H9 (cell line): Measurements from ENCODE around the gene PPAN. TPM values are rescaled to one million over a fixed set of nuclear protein-coding genes. Genes with fewer than 3 reads are reported as not detected.
A peak's percentile ranks its signal among the peaks of the same experiment; 100 is the strongest.

Experiments
- DNase-seq: peaks from one replicate; pipeline ENCODE4 v3.0.0-alpha.2; 2017
- H2AFZ ChIP-seq: one replicate; pipeline ENCODE4 v1.6.1; 2013; ENCODE audit warnings: mild to moderate bottlenecking, low read length, control low read depth, moderate library complexity
- H2AK5ac ChIP-seq: 2 replicates; pipeline ENCODE4 v1.6.1; 2013; ENCODE audit warnings: low read length, control low read depth, mixed read lengths; ENCODE audit not compliant: insufficient read length
- H2BK120ac ChIP-seq: one replicate; pipeline ENCODE4 v1.6.1; 2013; ENCODE audit warnings: low read depth, mild to moderate bottlenecking, low read length, control low read depth, inconsistent platforms; ENCODE audit not compliant: poor library complexity, severe bottlenecking
- H2BK12ac ChIP-seq: 2 replicates; pipeline ENCODE4 v1.6.1; 2013; ENCODE audit warnings: low read length, control low read depth, mixed read lengths, low read depth; ENCODE audit not compliant: insufficient read length
- H2BK15ac ChIP-seq: 2 replicates; pipeline ENCODE4 v1.6.1; 2013; ENCODE audit warnings: low read depth, low read length, control low read depth
- H2BK20ac ChIP-seq: one replicate; pipeline ENCODE4 v1.6.1; 2013; ENCODE audit warnings: low read depth, mild to moderate bottlenecking, low read length, control low read depth, inconsistent platforms; ENCODE audit not compliant: poor library complexity, severe bottlenecking
- H2BK5ac ChIP-seq: 2 replicates; pipeline ENCODE4 v1.6.1; 2013; ENCODE audit warnings: low read length, control low read depth, mixed read lengths; ENCODE audit not compliant: insufficient read length
- H3K14ac ChIP-seq: 2 replicates; pipeline ENCODE4 v1.6.1; 2013; ENCODE audit warnings: low read length, control low read depth; ENCODE audit not compliant: insufficient read depth
- H3K18ac ChIP-seq: 2 replicates; pipeline ENCODE4 v1.6.1; 2013; ENCODE audit warnings: low read depth, mild to moderate bottlenecking, mixed read lengths, low read length, control low read depth; ENCODE audit not compliant: insufficient read length
- H3K23ac ChIP-seq: 2 replicates; pipeline ENCODE4 v1.6.1; 2013; ENCODE audit warnings: low read length, control low read depth, mixed read lengths, low read depth; ENCODE audit not compliant: insufficient read length
- H3K23me2 ChIP-seq: 2 replicates; pipeline ENCODE4 v1.6.1; 2013; ENCODE audit warnings: low read depth, mild to moderate bottlenecking, mixed read lengths, low read length, control low read depth; ENCODE audit not compliant: insufficient read length, poor library complexity, severe bottlenecking
- H3K27ac ChIP-seq: 2 replicates; pipeline ENCODE4 v1.5.1; 2013; ENCODE audit warnings: low read length, control low read depth, mixed read lengths, low read depth; ENCODE audit not compliant: insufficient read length
- H3K27me3 ChIP-seq: 2 replicates; pipeline ENCODE4 v1.6.1; 2013; ENCODE audit warnings: low read length, control low read depth, inconsistent platforms; ENCODE audit not compliant: insufficient read depth
- H3K4ac ChIP-seq: 2 replicates; pipeline ENCODE4 v1.6.1; 2013; ENCODE audit warnings: low read depth, mild to moderate bottlenecking, control low read depth, inconsistent platforms, low read length, moderate library complexity
- H3K4me1 ChIP-seq: 2 replicates; pipeline ENCODE4 v1.6.1; 2013; ENCODE audit warnings: low read length, control low read depth, inconsistent platforms; ENCODE audit not compliant: insufficient read depth
- H3K4me2 ChIP-seq: 2 replicates; pipeline ENCODE4 v1.6.1; 2013; ENCODE audit warnings: low read length, control low read depth, mixed read lengths; ENCODE audit not compliant: insufficient read length, insufficient read depth
- H3K56ac ChIP-seq: 2 replicates; pipeline ENCODE4 v1.6.1; 2013; ENCODE audit warnings: low read depth, mild to moderate bottlenecking, mixed read lengths, low read length, control low read depth; ENCODE audit not compliant: insufficient read length
- H3K79me1 ChIP-seq: 2 replicates; pipeline ENCODE4 v1.6.1; 2013; ENCODE audit warnings: low read depth, mild to moderate bottlenecking, moderate library complexity, low read length, control low read depth, inconsistent platforms; ENCODE audit not compliant: insufficient read depth, poor library complexity, severe bottlenecking
- H3K79me2 ChIP-seq: 2 replicates; pipeline ENCODE4 v1.6.1; 2013; ENCODE audit warnings: low read length, control low read depth, inconsistent platforms; ENCODE audit not compliant: insufficient read depth
- H3K9ac ChIP-seq: 2 replicates; pipeline ENCODE4 v1.6.1; 2013; ENCODE audit warnings: low read length, control low read depth, mixed read lengths; ENCODE audit not compliant: insufficient read length; ENCODE audit errors: extremely low read depth
- H3K9me3 ChIP-seq: one replicate; pipeline ENCODE4 v1.6.1; 2013; ENCODE audit warnings: low read depth, low read length, inconsistent platforms; ENCODE audit not compliant: control insufficient read depth
- H3T11ph ChIP-seq: one replicate; pipeline ENCODE4 v1.6.1; 2013; ENCODE audit warnings: mild to moderate bottlenecking, low read length, control low read depth, inconsistent platforms
- H4K20me1 ChIP-seq: one replicate; pipeline ENCODE4 v1.6.1; 2013; ENCODE audit not compliant: control insufficient read depth, insufficient read length, insufficient read depth
- H4K5ac ChIP-seq: 2 replicates; pipeline ENCODE4 v1.6.1; 2013; ENCODE audit warnings: low read depth, mild to moderate bottlenecking, mixed read lengths, low read length, control low read depth; ENCODE audit not compliant: insufficient read length
- H4K8ac ChIP-seq: replicated peaks from 2 replicates; pipeline ENCODE4 v1.6.1; 2013; ENCODE audit warnings: low read length, control low read depth, mixed read lengths, low read depth; ENCODE audit not compliant: insufficient read length
- H4K91ac ChIP-seq: 2 replicates; pipeline ENCODE4 v1.6.1; 2013; ENCODE audit warnings: low read depth, mild to moderate bottlenecking, moderate library complexity, mixed read lengths, low read length, control low read depth; ENCODE audit not compliant: insufficient read length
- H3K27ac Mint-ChIP-seq, 3 experiments: 2 replicates in 2 of 3; 3 replicates in 1 of 3; pipeline ENCODE4 v1.8.0; 2020 to 2021; ENCODE audit warnings: mixed read lengths in 3 of 3, mild to moderate bottlenecking in 1 of 3, moderate library complexity in 1 of 3
- H3K27me3 Mint-ChIP-seq: 2 replicates; pipeline ENCODE4 v1.8.0; 2021; ENCODE audit warnings: low read depth, mild to moderate bottlenecking, moderate library complexity, mixed read lengths
- H3K36me3 Mint-ChIP-seq, 3 experiments: 2 replicates in 2 of 3; 3 replicates in 1 of 3; pipeline ENCODE4 v1.8.0; 2020 to 2021; ENCODE audit warnings: low read depth in 3 of 3, mixed read lengths in 3 of 3; ENCODE audit not compliant: insufficient read depth in 1 of 3
- H3K4me1 Mint-ChIP-seq, 2 experiments: 2 replicates each; pipeline ENCODE4 v1.8.0; 2020; ENCODE audit warnings: mixed read lengths in 2 of 2
- H3K4me3 Mint-ChIP-seq, 2 experiments: 2 replicates in 1 of 2; 3 replicates in 1 of 2; pipeline ENCODE4 v1.8.0; 2020 to 2021; ENCODE audit warnings: mild to moderate bottlenecking in 2 of 2, mixed read lengths in 2 of 2, moderate library complexity in 1 of 2
- H3K9me3 Mint-ChIP-seq, 2 experiments: 2 replicates in 1 of 2; 3 replicates in 1 of 2; pipeline ENCODE4 v1.8.0; 2020; ENCODE audit warnings: mild to moderate bottlenecking in 2 of 2, mixed read lengths in 2 of 2, moderate library complexity in 1 of 2
- CTCF ChIP-seq: fragments of 200-600 bp; sonication (generic); conservative IDR thresholded peaks from 3 replicates; pipeline ENCODE4 v1.8.0; 2021; ENCODE audit warnings: antibody characterized with exemption, mild to moderate bottlenecking
- WGBS: extraction: QIAGEN DNeasy Blood & Tissue Kit; methylation state at CpG from one replicate; pipeline ENCODE4 v1.1.7; 2013; ENCODE audit warnings: missing lambda C conversion rate, low lambda C conversion rate, mixed read lengths; ENCODE audit not compliant: insufficient read length; ENCODE audit errors: extremely low coverage; 5-methylcytosine and 5-hydroxymethylcytosine counted together
- total RNA-seq: library from RNA; stranded (reverse); gene quantifications from 2 replicates; pipeline ENCODE4 v1.2.1, GENCODE V29; 2021

The PPAN gene
- total RNA-seq, 1 experiment from 2014 or later = 157 TPM

GRCh38 chr19:10116085-10116865 lies 10.1 kb downstream of the PPAN start:
- peaks cover 6% of the 10 kb centered on the region for H3K23me2 ChIP-seq
- no peak overlapping the region for H2BK15ac ChIP-seq
- no peak overlapping the region for H4K5ac ChIP-seq
- H3K9me3 ChIP-seq = no peaks in the 10 kb centered on the region
- no peak overlapping the region for H3K18ac ChIP-seq
- no peak for TF ChIP-seq CTCF
- peak overlapping the region in 1 of 3 experiments; percentile 57; a peak in 1 of 7 replicates for H3K27ac Mint-ChIP-seq
- no peaks in the 10 kb centered on the region; the same call in 1 of the 2 replicates for H3K27me3 Mint-ChIP-seq
- no peak overlapping the region for H2BK5ac ChIP-seq
- H3K4me1 Mint-ChIP-seq = peaks cover 6 to 10% of the 10 kb centered on the region in 2 experiments
- no peak overlapping the region for H2AFZ ChIP-seq
- H3K27me3 ChIP-seq = no peaks in the 10 kb centered on the region
- no peak overlapping the region for H2BK120ac ChIP-seq
- H3K9me3 Mint-ChIP-seq = no peaks in the 10 kb centered on the region; a peak in 1 of 5 replicates
- H2BK12ac ChIP-seq = no peak overlapping the region
- no peak overlapping the region for H2AK5ac ChIP-seq
- no peak overlapping the region for H3K27ac ChIP-seq
- H3K23ac ChIP-seq = no peak overlapping the region
- no peak for DNase-seq
- no peak overlapping the region for H3K4ac ChIP-seq
- no peak overlapping the region for H4K8ac ChIP-seq
- no CpG with 5 or more reads among the region's 35 CpGs for WGBS
- H3K4me2 ChIP-seq = no peak overlapping the region
- no peaks in the 10 kb centered on the region for H3K79me1 ChIP-seq
- no peak overlapping the region for H3K9ac ChIP-seq
- H4K91ac ChIP-seq = no peak overlapping the region
- H4K20me1 ChIP-seq = no peaks in the 10 kb centered on the region
- H3K4me3 Mint-ChIP-seq = peak overlapping the region in 1 of 2 experiments; percentile 23; a peak in 1 of 5 replicates
- H2BK20ac ChIP-seq = no peak overlapping the region
- no peaks in the 10 kb centered on the region for H3K4me1 ChIP-seq
- H3K56ac ChIP-seq = no peak overlapping the region
- peaks cover 3% of the 10 kb centered on the region; the same call in 1 of the 2 replicates for H3K79me2 ChIP-seq
- H3K36me3 Mint-ChIP-seq = peaks cover 15 to 63% (median 38%) of the 10 kb centered on the region in 3 experiments; a peak in 6 of 7 replicates
- no peak overlapping the region for H3K14ac ChIP-seq
- no peak overlapping the region for H3T11ph ChIP-seq
